GM21390 (cell line): ENCODE data around the gene ACSM6.
"Not testable (repeated sequence)": the region's sequence is repeated elsewhere in the genome, so short reads cannot be mapped to it uniquely, and the experiment has no call there.

Source experiments
- ATAC-seq: cut with Tn5 transposase; IDR thresholded peaks from one replicate; pipeline ENCODE4 v1.9.1; 2021; ENCODE audit not compliant: unreplicated experiment

Gene ACSM6

GRCh38 chr10:95193944-95194343 is at the start of gene ACSM6:
Gene ACSM6 (plus strand): TSS chr10:95194238. CDS start chr10:95194486, 248 bp downstream.
- no peak for ATAC-seq

GRCh38 chr10:95168694-95169093 is 25.3 kb upstream of the ACSM6 start:
- no peak for ATAC-seq

- no peak for ATAC-seq
Observed at GRCh38 chr10:95169522-95169921, 24.5 kb upstream of the ACSM6 start.

- ATAC-seq, result no peak
Observed at GRCh38 chr10:95170790-95171189, 23.2 kb upstream of the ACSM6 start.

GRCh38 chr10:95171336-95171735 is 22.7 kb upstream of the ACSM6 start:
- no peak for ATAC-seq

- ATAC-seq, result no peak
Observed at GRCh38 chr10:95172851-95173250, 21.2 kb upstream of the ACSM6 start.

GRCh38 chr10:95176101-95176500 is 17.9 kb upstream of the ACSM6 start:
- ATAC-seq, result no peak

- no peak for ATAC-seq
Observed at GRCh38 chr10:95177429-95177828, 16.6 kb upstream of the ACSM6 start.

GRCh38 chr10:95178266-95178665 is 15.8 kb upstream of the ACSM6 start:
- no peak for ATAC-seq

- ATAC-seq, result no peak
Observed at GRCh38 chr10:95178797-95179196, 15.2 kb upstream of the ACSM6 start.

GRCh38 chr10:95181726-95182125 is 12.3 kb upstream of the ACSM6 start:
- no peak for ATAC-seq

GRCh38 chr10:95183271-95184230 is 10.5 kb upstream of the ACSM6 start:
- ATAC-seq, result peak; percentile 98

- ATAC-seq, result no peak
Observed at GRCh38 chr10:95187617-95188016, 6.4 kb upstream of the ACSM6 start.

- ATAC-seq, result no peak
Observed at GRCh38 chr10:95188593-95188992, 5.4 kb upstream of the ACSM6 start.

- no peak for ATAC-seq
Observed at GRCh38 chr10:95196046-95196445, 2.0 kb downstream of the ACSM6 start.

GRCh38 chr10:95201736-95202135 is 7.7 kb downstream of the ACSM6 start:
- no peak for ATAC-seq

- not testable (repeated sequence) for ATAC-seq
Observed at GRCh38 chr10:95202865-95203264, 8.8 kb downstream of the ACSM6 start.

- ATAC-seq, result no peak
Observed at GRCh38 chr10:95208702-95209391, 14.8 kb downstream of the ACSM6 start.

GRCh38 chr10:95209509-95210127 is 15.6 kb downstream of the ACSM6 start:
- ATAC-seq, result no peak

- ATAC-seq, result no peak
Observed at GRCh38 chr10:95211606-95212279, 17.7 kb downstream of the ACSM6 start.

- peak; percentile 17 for ATAC-seq
Observed at GRCh38 chr10:95214369-95214768, 20.3 kb downstream of the ACSM6 start.
